ENCODE results near the gene NOC2L. TPM values are rescaled to one million over a fixed set of nuclear protein-coding genes. Genes with fewer than 3 reads are reported as not detected.
"Not testable (repeated sequence)": the region's sequence is repeated elsewhere in the genome, so short reads cannot be mapped to it uniquely, and the experiment has no call there.

Gene NOC2L
- 70.5 and 98.0 TPM in 2 replicates for total RNA-seq

DNA sequence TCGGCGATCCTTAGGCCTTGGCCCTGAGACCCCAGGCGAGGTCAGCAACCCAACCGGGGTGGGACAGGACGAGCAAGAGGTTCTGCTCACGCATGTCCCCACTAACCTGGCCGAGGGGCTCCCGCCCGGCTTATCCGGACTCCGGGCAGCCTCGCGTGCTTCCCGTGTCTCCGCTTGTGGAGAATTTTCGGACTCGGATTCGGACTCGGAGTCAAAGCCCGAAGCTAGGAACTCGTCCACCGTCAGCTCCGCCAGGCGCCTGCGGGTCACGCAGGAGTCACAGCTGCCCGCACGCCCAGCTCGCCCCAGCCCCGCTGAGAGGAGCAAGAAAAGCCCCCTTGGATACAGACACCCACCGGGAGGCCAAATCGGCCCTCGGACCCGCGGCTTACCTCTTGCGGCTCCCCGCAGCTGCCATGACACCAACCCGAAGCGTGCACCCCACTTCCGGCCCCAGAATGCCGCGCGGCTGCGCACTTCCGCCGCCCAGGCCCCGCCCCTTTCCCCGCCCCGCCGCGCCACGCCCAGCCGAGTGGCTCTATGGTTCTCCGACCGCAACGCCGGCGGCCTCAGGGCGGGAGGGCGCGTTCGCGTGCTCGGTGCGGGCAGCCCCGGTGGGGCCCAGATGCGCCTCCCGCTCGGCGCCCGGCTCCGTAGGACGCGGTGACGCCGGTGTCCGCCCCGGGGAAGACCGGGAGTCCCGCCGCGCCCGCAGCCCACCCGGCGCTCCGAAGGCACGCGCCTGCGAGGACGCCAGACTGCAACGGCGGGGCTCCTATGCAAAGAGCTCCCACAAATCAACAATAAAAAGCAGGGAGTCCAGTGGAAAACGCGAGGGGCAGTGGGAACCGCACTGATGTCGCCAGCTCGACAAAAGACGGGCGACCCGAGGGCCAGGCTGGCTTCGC, at the start of gene NOC2L:
Gene NOC2L (minus strand): TSS at position 434 of the 908 bp plus-strand sequence. CDS start 16 bp downstream, at position 418.
- peak; percentile 93 for DNase-seq

DNA sequence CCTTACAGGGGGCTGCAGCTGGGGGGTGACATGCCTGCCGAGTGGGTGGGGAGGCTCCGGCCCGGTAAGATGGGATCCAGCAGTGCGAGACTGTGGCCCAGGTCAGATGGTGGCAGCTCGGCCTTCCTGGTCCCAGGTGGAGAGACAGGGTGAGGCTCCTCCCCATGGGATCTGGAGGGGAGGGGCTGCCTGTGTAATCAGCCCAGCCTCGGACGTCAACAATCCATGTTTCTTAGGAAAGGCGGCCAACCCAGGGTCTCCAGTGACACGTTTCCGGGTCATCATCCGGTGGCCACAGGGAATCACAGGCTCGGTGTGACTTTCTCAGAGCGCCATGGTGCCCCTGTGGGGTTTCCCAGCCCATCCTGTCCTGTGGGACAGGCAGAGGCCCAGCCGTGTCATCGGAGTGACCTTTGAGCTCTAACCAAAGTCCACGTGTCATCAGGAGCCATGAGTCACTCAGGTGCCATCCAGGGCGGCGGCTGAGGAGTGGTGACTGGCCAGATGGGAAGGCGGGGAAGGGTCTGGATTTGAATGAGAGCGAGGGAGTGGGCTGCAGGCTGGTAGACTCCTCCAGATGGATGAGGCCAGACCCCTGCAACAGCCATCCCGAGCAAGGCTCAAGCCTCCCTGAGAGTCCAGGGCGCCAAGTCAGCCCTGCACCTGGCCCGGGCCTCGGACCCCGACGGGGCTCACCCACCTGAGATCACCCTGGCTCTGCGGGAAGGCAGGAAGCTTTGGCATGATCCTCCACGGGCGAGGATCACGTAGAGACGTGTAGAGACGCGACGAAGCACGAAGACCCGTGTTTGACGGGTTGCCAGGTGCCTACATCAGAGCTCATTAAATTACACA, 47.5 kb upstream of the NOC2L start:
- no peak for DNase-seq

DNA sequence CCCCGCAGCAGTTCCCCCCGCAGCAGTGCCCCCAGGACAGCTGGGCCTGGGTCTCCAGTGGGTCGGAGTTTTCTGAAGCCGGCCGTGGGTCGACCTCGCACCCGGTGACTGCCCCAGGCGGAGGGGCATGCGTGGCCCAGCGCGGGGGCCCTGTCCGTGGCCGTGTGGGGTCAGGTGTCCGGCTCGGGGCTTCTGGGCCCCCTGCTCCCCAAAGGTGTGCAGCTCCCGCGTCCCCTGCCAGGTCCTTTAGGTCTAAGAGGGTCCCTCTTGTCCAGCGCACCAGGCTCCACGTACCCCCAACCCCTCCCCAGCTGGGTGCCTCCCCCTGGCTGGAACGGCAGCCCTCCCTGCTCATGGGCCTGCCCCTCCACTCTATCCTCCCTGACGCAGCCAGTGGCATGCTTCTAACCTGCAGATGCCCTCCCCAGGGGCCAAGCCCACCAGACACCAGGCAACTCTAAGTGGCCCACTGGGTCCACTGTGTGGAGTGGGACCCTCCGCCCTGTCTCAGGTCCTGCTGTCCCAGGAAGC, 46.8 kb upstream of the NOC2L start:
- no peak for DNase-seq

DNA sequence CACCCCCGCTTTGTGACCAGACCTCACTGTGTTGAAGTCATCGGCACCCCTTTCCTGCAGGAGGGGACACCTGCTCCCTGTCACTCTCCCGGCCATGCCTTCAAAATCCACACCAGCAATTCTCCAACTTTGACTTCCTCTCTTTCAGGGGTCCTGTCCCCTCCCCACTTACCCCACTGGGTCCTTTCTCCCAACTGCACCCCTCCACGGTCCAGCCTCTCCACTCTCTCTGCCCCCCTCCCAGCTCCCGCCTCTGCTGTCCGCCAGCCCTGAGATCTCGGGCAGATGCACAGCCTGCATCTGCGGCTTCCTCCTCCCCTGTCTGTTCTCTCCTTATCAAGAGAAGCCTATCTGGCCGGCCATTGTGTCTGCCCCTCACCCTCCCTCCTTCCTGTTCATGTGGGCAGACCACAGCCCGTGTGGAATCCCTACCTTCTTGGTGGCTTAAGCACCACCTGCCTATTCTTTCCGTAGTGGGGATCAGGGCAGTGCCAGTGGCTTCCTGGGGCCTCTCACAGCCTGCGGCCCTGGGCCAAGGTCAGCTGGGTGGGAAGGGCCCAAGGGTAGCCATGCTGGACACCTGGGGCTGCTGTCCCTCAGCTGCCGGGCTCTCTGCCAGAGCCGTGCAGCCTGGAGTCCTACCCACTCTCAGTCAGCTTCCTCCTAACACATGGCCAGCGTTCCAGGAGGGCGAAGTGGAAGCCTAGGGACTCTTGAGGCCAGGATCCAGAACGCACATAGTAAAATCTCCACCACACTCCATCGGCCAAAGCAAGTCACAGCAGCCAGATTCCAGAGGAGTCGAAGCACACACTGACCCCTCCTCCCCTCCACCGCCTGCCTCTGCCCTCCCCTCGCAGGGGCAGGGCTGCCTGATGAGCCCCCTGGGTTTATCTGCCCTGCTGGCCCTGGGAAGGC, 46.0 kb upstream of the NOC2L start:
- peak; percentile 74 for DNase-seq

DNA sequence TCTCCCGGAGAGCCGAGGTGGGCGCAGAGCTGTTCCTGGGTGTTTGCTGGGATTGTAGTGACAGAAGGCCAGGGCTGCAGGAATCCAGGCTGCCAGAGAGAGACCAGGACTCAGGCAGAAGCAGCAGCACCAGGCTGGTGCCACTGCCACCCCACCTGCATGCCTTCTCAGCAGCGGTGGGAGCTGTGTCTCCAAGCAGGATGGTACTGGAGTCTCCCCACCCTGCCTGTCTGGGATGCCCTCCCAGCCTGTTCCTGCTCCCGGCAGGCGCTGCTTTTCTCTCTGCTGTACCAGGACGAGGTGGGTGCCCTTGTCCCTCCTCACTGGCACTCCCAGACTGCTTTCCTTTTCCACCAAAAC, 45.3 kb upstream of the NOC2L start:
- no peak for DNase-seq

DNA sequence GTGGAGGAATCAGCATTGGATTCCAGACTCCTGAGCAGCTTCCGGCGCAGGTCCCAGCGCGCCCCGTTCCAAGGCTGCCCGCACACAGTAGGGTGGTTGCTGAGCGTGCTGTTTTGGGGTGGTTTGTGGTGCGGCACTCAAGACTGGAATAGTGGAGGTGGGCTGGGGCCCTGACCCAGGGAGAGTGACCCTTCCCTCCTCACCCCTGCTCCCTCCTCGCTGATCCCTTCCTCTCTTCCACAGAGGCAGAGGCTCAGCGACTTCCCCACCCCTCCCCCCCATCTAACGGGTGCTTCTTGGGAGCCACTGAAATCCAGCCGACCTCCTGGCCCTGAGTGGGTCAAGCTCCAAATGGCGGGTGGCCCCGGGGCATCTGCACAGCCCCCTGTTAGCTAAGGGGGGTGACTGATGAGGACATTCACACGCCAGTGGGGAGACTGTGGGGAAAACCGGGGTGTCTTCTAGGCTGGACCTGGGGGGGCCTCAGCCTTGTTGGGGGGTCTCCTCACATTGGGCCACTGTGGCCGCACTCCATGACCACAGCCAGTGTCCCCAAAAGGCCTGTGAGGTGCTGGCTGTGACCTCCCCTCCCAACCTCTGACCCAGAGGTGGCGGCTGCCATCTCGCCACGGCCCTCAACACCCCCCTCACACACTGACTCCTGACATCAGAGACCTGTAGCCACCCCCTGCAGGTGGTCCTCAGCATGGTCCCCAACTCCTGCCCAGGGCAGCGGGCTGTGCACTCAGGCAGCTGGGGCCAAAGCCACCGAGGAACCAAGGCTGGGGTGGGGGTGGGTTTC, 44.8 kb upstream of the NOC2L start:
- no peak for DNase-seq

DNA sequence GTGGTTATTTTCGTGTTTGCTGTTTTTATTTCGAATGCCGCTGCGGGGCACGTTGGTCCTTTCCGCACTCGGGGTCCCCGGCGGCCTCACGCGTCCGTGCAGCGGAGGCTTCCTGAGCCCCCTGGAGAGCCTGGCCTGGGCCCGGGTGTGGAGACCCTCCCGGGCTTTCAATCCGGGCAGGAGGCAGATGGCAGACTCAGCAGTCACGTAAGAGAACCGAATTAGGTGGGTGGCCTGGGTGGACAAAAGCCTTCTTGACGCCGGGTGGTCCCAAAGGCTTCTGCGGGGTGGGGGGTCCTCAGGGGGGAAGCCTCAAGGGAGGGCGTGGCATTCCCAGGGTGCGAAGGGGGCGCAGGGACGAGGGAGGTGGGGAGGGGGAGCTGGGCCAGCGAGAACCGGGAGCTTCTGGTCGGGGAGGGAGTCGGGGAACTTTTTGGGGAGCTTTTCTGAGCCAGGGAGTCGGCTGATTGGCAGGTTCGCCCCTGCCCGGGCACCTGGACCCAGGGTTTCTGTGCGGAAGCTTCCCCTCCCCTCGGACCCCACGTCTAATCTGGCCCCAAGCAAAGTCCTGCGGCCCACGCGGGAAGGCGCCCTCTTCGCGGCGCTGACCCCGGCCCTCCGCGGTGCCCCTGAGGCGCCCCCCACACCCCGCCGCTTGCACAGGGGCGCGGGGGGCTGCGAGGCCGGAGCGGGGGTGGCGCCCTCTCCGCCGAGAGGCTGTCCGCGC, 42.2 kb upstream of the NOC2L start:
- no peak for DNase-seq

DNA sequence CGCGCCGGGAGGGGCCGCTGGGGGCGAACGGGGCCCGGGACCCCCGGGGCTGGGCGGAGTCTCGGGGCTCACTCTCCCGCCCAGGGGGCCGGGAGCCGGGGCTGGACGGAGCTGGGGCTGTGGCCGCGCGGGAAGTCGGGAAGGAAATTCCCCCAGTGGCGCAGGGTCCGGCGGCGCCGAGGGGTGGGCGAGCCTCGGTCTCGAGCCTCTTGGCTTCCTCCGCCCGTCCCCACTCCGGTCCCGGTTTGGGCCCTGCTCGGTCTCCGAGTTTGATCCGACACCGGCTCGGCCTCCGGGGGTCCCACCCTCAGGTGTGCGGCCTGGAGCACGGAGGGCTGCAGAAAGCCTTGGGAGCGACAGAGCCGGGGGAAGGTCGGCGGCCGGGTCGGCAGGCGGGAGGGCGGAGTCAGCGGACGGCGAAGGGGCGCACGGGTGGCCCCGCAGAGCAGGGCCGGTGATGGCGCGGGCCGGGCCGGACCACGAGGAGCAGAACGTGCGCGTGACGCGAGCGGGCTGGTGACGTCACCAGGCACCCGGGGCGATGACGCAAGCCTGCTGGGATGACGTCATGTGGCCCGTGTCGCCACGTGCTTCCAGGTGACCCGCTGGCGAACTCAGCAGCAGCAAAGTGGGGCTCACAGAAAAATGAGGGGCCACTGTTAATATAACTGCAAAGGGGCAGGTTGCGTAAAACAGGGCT, 41.5 kb upstream of the NOC2L start:
- peak; percentile 88 for DNase-seq

DNA sequence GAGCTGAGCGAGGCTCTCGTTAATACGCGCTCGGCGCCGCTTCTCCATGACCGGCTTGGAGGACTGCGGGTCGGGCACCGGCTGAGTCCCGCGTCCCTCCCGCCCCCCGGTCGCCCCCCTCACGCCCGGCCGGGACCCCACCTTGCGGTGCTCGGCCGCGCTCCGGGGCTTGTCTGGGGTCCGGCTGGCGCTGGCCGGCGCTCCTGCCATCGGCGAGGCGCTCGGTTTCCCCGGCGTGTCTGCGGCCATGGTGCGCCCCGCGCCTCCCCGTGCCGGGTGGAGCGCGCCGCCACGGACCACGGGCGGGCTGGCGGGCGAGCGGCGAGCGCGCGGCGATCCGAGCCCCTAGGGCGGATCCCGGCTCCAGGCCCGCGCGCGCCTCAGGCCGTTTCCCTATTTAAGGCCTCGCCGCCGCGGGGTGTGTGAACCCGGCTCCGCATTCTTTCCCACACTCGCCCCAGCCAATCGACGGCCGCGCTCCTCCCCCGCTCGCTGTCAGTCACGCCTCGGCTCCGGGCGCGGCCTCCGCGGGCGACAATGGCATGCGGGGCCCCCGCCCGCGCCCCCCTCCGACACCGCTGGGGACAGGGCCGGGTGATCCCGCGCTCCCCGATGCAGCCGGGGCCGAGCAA, 40.8 kb upstream of the NOC2L start, which contains the start of gene HES4:
Gene HES4 (minus strand): TSS at position 373 of the 632 bp plus-strand sequence. CDS start 124 bp downstream, at position 249.
- DNase-seq = peak; percentile 95

DNA sequence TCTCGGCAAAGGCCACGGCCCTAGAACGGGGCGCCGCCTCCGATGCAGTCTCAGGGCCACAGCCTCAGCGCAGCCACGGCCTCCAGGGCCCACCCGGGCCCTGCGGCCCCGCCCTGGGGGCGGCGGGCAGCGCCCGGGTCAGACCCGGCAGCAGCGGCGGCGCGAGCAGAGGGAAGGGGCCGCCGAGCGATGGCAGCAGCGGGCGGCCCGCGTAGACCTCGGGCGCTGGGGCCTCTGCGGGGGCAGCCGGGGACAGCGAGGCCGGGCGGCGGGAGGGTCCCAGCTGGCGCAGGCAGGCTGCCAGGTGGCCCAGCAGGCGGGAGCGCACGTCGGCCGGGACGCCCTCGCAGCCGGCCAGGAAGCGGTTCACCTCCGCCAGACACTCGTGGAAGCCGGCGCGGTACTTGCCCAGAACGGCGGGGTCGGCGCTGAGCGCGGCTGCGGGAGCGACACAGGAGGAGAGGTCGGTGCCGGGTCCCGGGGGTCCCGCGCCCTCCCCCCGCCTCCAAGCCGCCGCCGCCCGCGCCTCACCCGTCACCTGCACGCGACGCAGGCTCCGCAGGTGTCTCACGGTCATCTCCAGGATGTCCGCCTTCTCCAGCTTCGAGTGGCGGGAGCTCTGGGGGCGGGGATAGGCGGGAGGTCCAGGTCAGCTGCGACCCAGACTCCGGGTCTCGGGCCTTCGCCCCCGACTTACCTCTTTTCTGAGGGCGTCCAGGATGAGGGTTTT, 40.1 kb upstream of the NOC2L start:
- peak; percentile 50 for DNase-seq

DNA sequence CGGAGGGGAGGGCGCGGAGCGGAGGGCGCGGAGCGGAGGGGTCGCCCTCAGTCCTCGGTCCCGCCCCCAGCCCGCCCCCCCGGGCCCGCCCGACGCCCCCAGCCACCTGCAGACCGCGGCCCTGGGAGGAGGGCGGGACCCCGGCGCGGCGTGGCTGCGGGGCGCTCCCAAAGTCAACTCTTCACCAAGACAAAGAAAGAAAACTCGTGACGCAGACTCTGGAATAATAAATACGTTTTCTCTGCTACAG, 39.6 kb upstream of the NOC2L start:
- DNase-seq = no peak

DNA sequence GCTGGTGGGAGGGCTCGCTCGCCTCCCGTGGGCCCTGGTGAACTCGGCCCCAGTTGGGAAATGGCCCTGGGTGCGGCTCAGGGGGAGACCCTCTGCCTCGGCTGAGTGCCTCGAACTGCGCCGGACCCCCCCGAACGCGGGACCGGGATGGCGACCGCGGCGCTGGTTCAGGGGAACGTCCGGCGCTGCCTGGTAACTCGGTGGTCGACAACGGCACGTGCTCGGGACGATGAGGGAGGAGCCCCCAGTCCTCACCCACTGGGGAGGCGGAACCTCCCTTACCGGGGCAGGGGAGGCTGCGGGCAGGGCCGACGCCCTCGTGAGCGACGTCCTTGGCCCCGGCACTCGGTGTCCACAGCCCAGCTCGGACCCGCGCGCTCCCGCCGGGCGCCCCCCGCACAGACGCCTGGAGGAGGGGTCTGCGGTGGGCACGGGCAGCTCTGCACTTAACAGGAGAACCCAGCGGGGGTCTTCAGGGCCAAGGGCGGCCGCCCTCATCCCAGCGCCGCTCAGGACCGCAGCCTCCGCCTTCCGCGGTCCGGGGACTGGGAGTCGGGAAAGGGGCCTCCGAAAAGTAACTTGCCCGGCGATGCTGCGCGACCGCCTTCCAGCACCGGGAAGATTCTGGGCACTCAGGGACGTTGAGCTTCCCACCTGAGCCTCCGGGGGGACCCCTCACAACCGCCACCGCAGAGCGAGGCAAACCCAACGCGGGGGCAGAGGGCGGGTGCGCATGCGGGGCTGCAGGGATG, 39.1 kb upstream of the NOC2L start:
- no peak for DNase-seq

DNA sequence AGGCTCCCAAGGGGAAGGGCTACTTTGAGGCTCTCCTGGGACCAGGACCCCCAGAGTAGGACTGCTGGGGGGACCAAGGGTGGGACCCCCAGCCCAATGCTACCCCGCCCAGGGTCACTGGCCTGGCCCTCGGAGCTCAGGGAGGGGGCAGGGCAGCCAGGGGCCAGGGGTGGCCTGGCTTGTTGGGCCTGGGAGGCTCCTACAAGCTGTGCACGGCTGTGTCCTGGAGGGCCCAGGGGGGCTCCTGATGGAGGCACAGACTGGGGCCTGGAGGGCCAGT, 38.6 kb upstream of the NOC2L start:
- no peak for DNase-seq

DNA sequence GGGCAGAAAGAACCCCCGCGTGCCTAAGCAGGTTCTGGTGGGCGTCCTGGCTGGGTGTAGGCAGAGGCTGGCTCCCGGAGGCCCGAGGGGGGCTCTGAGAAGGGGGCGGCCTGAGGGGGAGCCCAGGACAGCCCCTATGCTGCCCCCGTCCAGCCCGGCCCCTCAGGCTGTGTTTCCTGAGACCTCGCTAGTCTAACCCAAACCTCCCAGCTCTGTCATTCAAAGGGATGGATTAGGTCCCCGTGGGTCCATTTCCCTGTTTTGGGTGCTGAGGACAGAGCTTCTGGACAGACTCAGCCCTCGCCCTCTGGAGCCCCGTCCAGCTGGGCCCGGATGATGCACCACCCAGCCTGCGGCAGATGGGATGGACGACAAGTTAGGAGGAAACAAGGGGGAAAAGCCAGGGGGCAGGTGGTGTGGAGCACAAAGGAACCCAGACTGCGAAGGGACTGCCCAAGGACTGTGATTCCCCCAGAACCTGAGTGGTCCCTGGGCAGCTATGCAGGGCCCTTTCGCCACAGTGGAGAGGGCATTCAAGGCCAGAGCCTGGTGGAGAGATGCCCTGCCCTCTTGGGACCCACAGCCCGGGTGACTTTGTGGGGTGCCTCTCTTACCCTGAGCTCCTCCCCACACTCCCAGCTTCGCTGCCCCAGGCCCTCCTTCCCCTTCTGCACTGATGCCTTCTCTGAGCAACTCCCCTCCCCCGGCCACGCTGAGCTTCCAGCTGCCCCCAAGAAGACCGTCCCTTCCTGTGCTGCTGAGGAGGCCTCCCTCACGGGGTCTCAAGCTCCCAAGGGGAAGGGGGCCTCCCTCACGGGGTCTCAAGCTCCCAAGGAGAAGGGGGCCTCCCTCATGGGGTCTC, 38.0 kb upstream of the NOC2L start:
- DNase-seq = no peak

DNA sequence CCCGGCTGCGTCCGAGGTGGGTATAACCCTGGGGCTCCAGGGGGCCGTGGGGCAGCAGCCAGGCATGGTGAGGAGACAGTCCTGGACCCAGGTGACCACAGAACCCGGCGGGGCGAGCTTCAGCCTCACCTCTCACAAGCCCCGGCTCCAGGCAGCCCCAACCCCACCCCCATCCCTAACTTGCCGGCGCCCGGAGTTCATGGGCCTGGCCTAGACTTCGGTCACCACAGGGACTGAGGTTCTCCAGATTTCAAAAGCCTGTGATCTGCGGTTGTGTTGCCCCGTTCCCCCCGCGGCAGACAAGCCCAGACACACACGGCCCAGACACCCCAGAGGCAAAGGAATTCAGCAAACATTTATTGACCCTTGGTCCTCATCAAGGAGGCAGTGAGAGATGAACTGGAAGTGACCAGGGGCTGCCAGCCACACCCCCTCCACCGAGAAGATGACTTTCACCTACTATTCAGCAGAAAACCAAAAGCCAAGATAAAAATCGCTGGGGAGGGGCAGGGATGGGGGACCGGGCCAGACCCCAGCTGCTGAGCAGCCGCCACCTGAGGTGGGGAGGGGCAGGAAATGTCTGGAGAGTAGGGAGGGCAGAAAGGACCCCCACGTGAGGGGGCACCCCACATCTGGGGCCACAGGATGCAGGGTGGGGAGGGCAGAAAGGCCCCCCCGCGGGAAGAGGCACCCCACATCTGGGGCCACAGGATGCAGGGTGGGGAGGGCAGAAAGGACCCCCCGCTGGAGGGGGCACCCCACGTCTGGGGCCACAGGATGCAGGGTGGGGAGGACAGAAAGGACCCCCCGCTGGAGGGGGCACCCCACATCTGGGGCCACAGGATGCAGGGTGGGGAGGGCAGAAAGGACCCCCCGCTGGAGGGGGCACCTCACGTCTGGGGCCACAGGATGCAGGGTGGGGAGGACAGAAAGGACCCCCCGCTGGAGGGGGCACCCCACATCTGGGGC, 36.9 kb upstream of the NOC2L start:
- no peak for DNase-seq

DNA sequence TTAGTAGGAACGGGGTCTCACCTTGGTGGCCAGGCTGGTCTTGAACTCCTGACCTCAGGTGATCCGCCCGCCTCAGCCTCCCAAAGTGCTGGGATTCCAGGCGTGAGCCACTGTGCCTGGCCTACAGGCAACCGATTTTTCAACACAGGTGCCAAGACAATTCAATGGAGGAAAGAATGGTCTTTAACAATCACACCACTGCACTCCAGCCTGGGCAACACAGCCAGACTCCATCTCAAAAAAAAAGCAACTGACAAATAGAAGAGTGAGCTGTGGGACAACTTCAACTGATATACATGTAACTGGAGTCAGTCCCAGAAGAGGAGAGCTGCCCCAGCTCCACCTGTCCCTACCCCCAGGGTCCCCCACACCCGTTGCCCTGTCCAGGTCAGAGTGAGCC, 35.5 kb upstream of the NOC2L start:
- not testable (repeated sequence) for DNase-seq
